Measurements from ENCODE around the gene OR2AK2.

OR2AK2 gene

GRCh38 chr1:247964933-247965332 lies at the start of gene OR2AK2:
Gene OR2AK2 (plus strand): TSS chr1:247965233. CDS start chr1:247965377, 144 bp downstream.
- no peak within 1 kb of the TSS for H3K4me3 ChIP-seq (ENCODE audit: low read depth, low read length)
- DNase-seq (ENCODE audit: low read depth) = no peak
- no peak for TF ChIP-seq CTCF (conservative IDR thresholded peaks at IDR 0.05; ENCODE audit: low read depth, low read length)

- H3K4me3 ChIP-seq (ENCODE audit: low read depth, low read length) = no peak within 1 kb of the TSS
- no peak for TF ChIP-seq CTCF (conservative IDR thresholded peaks at IDR 0.05; ENCODE audit: low read depth, low read length)
- DNase-seq (ENCODE audit: low read depth) = no peak
Measured at GRCh38 chr1:247919952-247920351, 45.1 kb upstream of the OR2AK2 start, which contains the start of gene OR2T8. Gene OR2T8 (plus strand): TSS chr1:247920252. CDS start chr1:247921018, 766 bp downstream.

- no peak for TF ChIP-seq CTCF (conservative IDR thresholded peaks at IDR 0.05; ENCODE audit: low read depth, low read length)
- no peak overlapping the region for H3K4me3 ChIP-seq (ENCODE audit: low read depth, low read length)
- no peak for DNase-seq (ENCODE audit: low read depth)
Measured at GRCh38 chr1:247923941-247924340, 41.1 kb upstream of the OR2AK2 start.

- TF ChIP-seq CTCF (conservative IDR thresholded peaks at IDR 0.05; ENCODE audit: low read depth, low read length) = no peak
- no peak within 1 kb of the TSS for H3K4me3 ChIP-seq (ENCODE audit: low read depth, low read length)
- no peak for DNase-seq (ENCODE audit: low read depth)
Measured at GRCh38 chr1:247924868-247925267, 40.2 kb upstream of the OR2AK2 start, which contains the start of gene OR2AJ1. Gene OR2AJ1 (plus strand): TSS chr1:247924889. CDS start chr1:247933769, 8,880 bp downstream.

- H3K4me3 ChIP-seq (ENCODE audit: low read depth, low read length) = no peak overlapping the region
- DNase-seq (ENCODE audit: low read depth) = no peak
- TF ChIP-seq CTCF (conservative IDR thresholded peaks at IDR 0.05; ENCODE audit: low read depth, low read length) = no peak
Measured at GRCh38 chr1:247933989-247934388, 31.0 kb upstream of the OR2AK2 start.

GRCh38 chr1:247935781-247936180 lies 29.3 kb upstream of the OR2AK2 start:
- H3K4me3 ChIP-seq (ENCODE audit: low read depth, low read length) = no peak overlapping the region
- TF ChIP-seq CTCF (conservative IDR thresholded peaks at IDR 0.05; ENCODE audit: low read depth, low read length) = no peak
- DNase-seq (ENCODE audit: low read depth) = no peak

- H3K4me3 ChIP-seq (ENCODE audit: low read depth, low read length) = no peak overlapping the region
- DNase-seq (ENCODE audit: low read depth) = no peak
- no peak for TF ChIP-seq CTCF (conservative IDR thresholded peaks at IDR 0.05; ENCODE audit: low read depth, low read length)
Measured at GRCh38 chr1:247936415-247936814, 28.6 kb upstream of the OR2AK2 start.
